ENCODE data around the gene RPS24. TPM values are rescaled to one million over a fixed set of nuclear protein-coding genes. Genes with fewer than 3 reads are reported as not detected.
"Not testable (repeated sequence)": the region's sequence is repeated elsewhere in the genome, so short reads cannot be mapped to it uniquely, and the experiment has no call there.

Gene RPS24
- polyA plus RNA-seq, 3 donors = 3,159 to 7,450 (median 3,747) TPM

GRCh38 chr10:78044699-78045098 lies 11.0 kb downstream of the RPS24 start:
- 57 to 71% (median 69%) methylated on average over 10 of the region's 10 CpGs for WGBS, 3 donors
- no peak overlapping the region for H3K27ac ChIP-seq (ENCODE audit: low read depth, low read length)

- WGBS, 3 donors = 76 to 83% (median 80%) methylated on average over 10 of the region's 10 CpGs
- H3K27ac ChIP-seq (ENCODE audit: low read depth, low read length) = no peak overlapping the region
These were observed 11.6 kb downstream of the RPS24 start for GRCh38 chr10:78045237-78045636.

- WGBS, 3 donors = 84 to 92% (median 91%) methylated on average over 8 of the region's 8 CpGs
- no peak overlapping the region for H3K27ac ChIP-seq (ENCODE audit: low read depth, low read length)
These were observed 12.2 kb downstream of the RPS24 start for GRCh38 chr10:78045856-78046255.

GRCh38 chr10:78046711-78047269 lies 13.1 kb downstream of the RPS24 start:
- 71 to 77% (median 74%) methylated on average over 10 of the region's 10 CpGs for WGBS, 3 donors
- no peak overlapping the region for H3K27ac ChIP-seq (ENCODE audit: low read depth, low read length)

GRCh38 chr10:78047314-78047891 lies 13.7 kb downstream of the RPS24 start:
- 27 to 31% (median 29%) methylated on average over 13 of the region's 13 CpGs for WGBS, 3 donors
- H3K27ac ChIP-seq (ENCODE audit: low read depth, low read length) = no peak overlapping the region

GRCh38 chr10:78049851-78050250 lies 16.2 kb downstream of the RPS24 start:
- H3K27ac ChIP-seq (ENCODE audit: low read depth, low read length) = no peak overlapping the region
- WGBS, 3 donors = 53 to 82% (median 59%) methylated on average over 1 of the region's 1 CpG

- H3K27ac ChIP-seq (ENCODE audit: low read depth, low read length) = no peak overlapping the region
- 68 to 86% (median 73%) methylated on average over 7 of the region's 7 CpGs for WGBS, 3 donors
These were observed 19.7 kb downstream of the RPS24 start for GRCh38 chr10:78053211-78053868.

- H3K27ac ChIP-seq (ENCODE audit: low read depth, low read length) = no peak overlapping the region
- 63 to 74% (median 68%) methylated on average over 5 of the region's 5 CpGs for WGBS, 3 donors
These were observed 24.9 kb downstream of the RPS24 start for GRCh38 chr10:78058562-78058961.

GRCh38 chr10:78059906-78060702 lies 26.4 kb downstream of the RPS24 start:
- 89 to 91% (median 90%) methylated on average over 12 of the region's 12 CpGs for WGBS, 3 donors
- H3K27ac ChIP-seq (ENCODE audit: low read depth, low read length) = no peak overlapping the region

GRCh38 chr10:78062296-78062695 lies 28.6 kb downstream of the RPS24 start:
- WGBS, 3 donors = 64 to 68% (median 67%) methylated on average over 5 of the region's 5 CpGs
- H3K27ac ChIP-seq (ENCODE audit: low read depth, low read length) = no peak overlapping the region

- no peak overlapping the region for H3K27ac ChIP-seq (ENCODE audit: low read depth, low read length)
- 56 to 82% (median 75%) methylated on average over 2 of the region's 2 CpGs for WGBS, 3 donors
These were observed 29.6 kb downstream of the RPS24 start for GRCh38 chr10:78063236-78063635.

GRCh38 chr10:78064919-78065318 lies 31.3 kb downstream of the RPS24 start:
- H3K27ac ChIP-seq (ENCODE audit: low read depth, low read length) = not testable (repeated sequence)
- no CpG with 5 or more reads among the region's 2 CpGs for WGBS, 3 donors

GRCh38 chr10:78065611-78066010 lies 31.9 kb downstream of the RPS24 start:
- 71 to 100% (median 83%) methylated on average over 2 of the region's 2 CpGs for WGBS, 3 donors
- H3K27ac ChIP-seq (ENCODE audit: low read depth, low read length) = no peak overlapping the region

GRCh38 chr10:78066012-78066411 lies 32.3 kb downstream of the RPS24 start:
- no peak overlapping the region for H3K27ac ChIP-seq (ENCODE audit: low read depth, low read length)
- 50 to 65% (median 62%) methylated on average over 5 of the region's 5 CpGs for WGBS, 3 donors

GRCh38 chr10:78066728-78067430 lies 33.2 kb downstream of the RPS24 start:
- WGBS, 3 donors = 77 to 91% (median 89%) methylated on average over 11 of the region's 11 CpGs
- H3K27ac ChIP-seq (ENCODE audit: low read depth, low read length) = no peak overlapping the region

GRCh38 chr10:78069151-78069550 lies 35.5 kb downstream of the RPS24 start:
- no peak overlapping the region for H3K27ac ChIP-seq (ENCODE audit: low read depth, low read length)
- 91 to 93% (median 93%) methylated on average over 6 of the region's 6 CpGs for WGBS, 3 donors

- WGBS, 3 donors = 87 to 94% (median 89%) methylated on average over 12 of the region's 12 CpGs
- H3K27ac ChIP-seq (ENCODE audit: low read depth, low read length) = not testable (repeated sequence)
These were observed 36.4 kb downstream of the RPS24 start for GRCh38 chr10:78070064-78070463.

GRCh38 chr10:78070726-78071125 lies 37.1 kb downstream of the RPS24 start:
- no peak overlapping the region for H3K27ac ChIP-seq (ENCODE audit: low read depth, low read length)
- 86 to 91% (median 87%) methylated on average over 5 of the region's 5 CpGs for WGBS, 3 donors
